SU-DHL-6 (cell line): ENCODE measurements around the gene STX12.
"Not testable (repeated sequence)": the region's sequence is repeated elsewhere in the genome, so short reads cannot be mapped to it uniquely, and the experiment has no call there.

Experiments
- H2AFZ ChIP-seq: fragments of 200-600 bp; sonication (generic); 2 replicates; pipeline ENCODE4 v1.6.1; 2014; ENCODE audit warnings: low read depth, mild to moderate bottlenecking, moderate library complexity, mixed read lengths, antibody characterized with exemption, low read length; ENCODE audit not compliant: severe bottlenecking
- H3F3A ChIP-seq: fragments of 200-600 bp; shearing (Covaris generic); 2 replicates; pipeline ENCODE4 v1.6.0; 2016; ENCODE audit warnings: antibody characterized with exemption, mild to moderate bottlenecking; ENCODE audit not compliant: insufficient read depth
- H3K27ac ChIP-seq: fragments of 200-600 bp; sonication (generic); 2 replicates; pipeline ENCODE4 v1.5.1; 2016; ENCODE audit warnings: low read depth, mild to moderate bottlenecking, low read length, moderate library complexity, mixed read lengths
- H3K27me3 ChIP-seq: fragments of 200-600 bp; sonication (generic), shearing (Covaris generic); 2 replicates; pipeline ENCODE4 v1.6.0; 2014; ENCODE audit warnings: mild to moderate bottlenecking, low read length
- H3K36me3 ChIP-seq: fragments of 200-600 bp; sonication (generic); 2 replicates; pipeline ENCODE4 v1.6.1; 2014; ENCODE audit warnings: mild to moderate bottlenecking, low read length, mixed read lengths
- H3K4me2 ChIP-seq: fragments of 300-600, 200-600 bp; shearing (Covaris generic), sonication (generic); 2 replicates; pipeline ENCODE4 v1.6.0; 2014; ENCODE audit warnings: low read length, low read depth, mild to moderate bottlenecking; ENCODE audit not compliant: poor library complexity, severe bottlenecking
- H3K4me3 ChIP-seq: fragments of 200-600 bp; sonication (generic); 2 replicates; pipeline ENCODE4 v1.5.1; 2014; ENCODE audit warnings: antibody characterized with exemption, low read length, mild to moderate bottlenecking, mixed read lengths; ENCODE audit not compliant: insufficient read depth, poor library complexity, severe bottlenecking
- H3K79me2 ChIP-seq: fragments of 200-600 bp; sonication (generic); 2 replicates; pipeline ENCODE4 v1.6.1; 2014; ENCODE audit warnings: mild to moderate bottlenecking, low read length, moderate library complexity; ENCODE audit not compliant: insufficient read depth
- H3K9ac ChIP-seq: fragments of 200-600 bp; sonication (generic); 2 replicates; pipeline ENCODE4 v1.7.0; 2014; ENCODE audit warnings: mild to moderate bottlenecking, low read length
- H3K9me2 ChIP-seq: fragments of 200-600 bp; sonication (generic); replicated peaks from 2 replicates; pipeline ENCODE4 v1.6.1; 2014; ENCODE audit warnings: low read length; ENCODE audit not compliant: insufficient read depth
- H3K9me3 ChIP-seq: fragments of 200-600 bp; sonication (generic); 2 replicates; pipeline ENCODE4 v1.6.1; 2014; ENCODE audit warnings: low read length, mixed read lengths; ENCODE audit not compliant: insufficient read depth
- H4K20me1 ChIP-seq: fragments of 200-600 bp; sonication (generic); 2 replicates; pipeline ENCODE4 v1.6.1; 2014; ENCODE audit warnings: low read depth, mild to moderate bottlenecking, antibody characterized with exemption, low read length, moderate library complexity, mixed read lengths
- CTCF ChIP-seq: fragments of 200-600 bp; sonication (generic); IDR thresholded peaks from one replicate; pipeline ENCODE4 v1.5.1; 2017; ENCODE audit warnings: antibody characterized with exemption, mild to moderate bottlenecking, low read length, moderate library complexity; ENCODE audit not compliant: insufficient read depth, poor library complexity, severe bottlenecking
- EZH2phosphoT487 ChIP-seq: fragments of 200-600 bp; sonication (generic), shearing (Covaris generic); conservative IDR thresholded peaks from 2 replicates; pipeline ENCODE4 v1.6.1; 2018; ENCODE audit warnings: mild to moderate bottlenecking, antibody characterized with exemption, low read length, moderate library complexity, mixed read lengths

STX12 gene

GRCh38 chr1:27824411-27824810, 51.4 kb downstream of the STX12 start:
- Histone ChIP-seq H3K9ac (no peak overlapping the region), H3K9me3 (no peaks in the 10 kb centered on the region), H3K36me3 (peaks cover 14% of the 10 kb centered on the region; the same call in 1 of the 2 replicates), H2AFZ (no peak overlapping the region), H3K79me2 (no peaks in the 10 kb centered on the region), H3F3A (peaks cover 16% of the 10 kb centered on the region), H4K20me1 (no peaks in the 10 kb centered on the region), H3K9me2 (no peaks in the 10 kb centered on the region), H3K27ac (no peak overlapping the region), H3K4me3 (no peak overlapping the region), H3K4me2 (no peak overlapping the region), H3K27me3 (no peaks in the 10 kb centered on the region)
- TF ChIP-seq EZH2phosphoT487, result no peak

GRCh38 chr1:27829339-27829960, 56.4 kb downstream of the STX12 start:
- Histone ChIP-seq H3K4me2 (peak overlapping the region; percentile 80), H3K36me3 (peaks cover 15% of the 10 kb centered on the region), H3K79me2 (peaks cover 38% of the 10 kb centered on the region), H3K4me3 (peak overlapping the region; percentile 87), H3K9ac (peak overlapping the region; percentile 93; the same call in 1 of the 2 replicates), H3F3A (peaks cover 17% of the 10 kb centered on the region)
- H4K20me1 ChIP-seq, H3K9me3 ChIP-seq, H2AFZ ChIP-seq, H3K27me3 ChIP-seq, H3K27ac ChIP-seq, H3K9me2 ChIP-seq: not testable (repeated sequence)

- Histone ChIP-seq H3K27ac (peak within 1 kb of the TSS; percentile 64), H3K4me3 (peak within 1 kb of the TSS; percentile 87), H3K36me3 (peaks cover 18% of the 10 kb centered on the region), H2AFZ (peak within 1 kb of the TSS; percentile 87), H4K20me1 (no peaks in the 10 kb centered on the region; the same call in 1 of the 2 replicates), H3K4me2 (peak within 1 kb of the TSS; percentile 80), H3K9me3 (no peaks in the 10 kb centered on the region), H3K27me3 (no peaks in the 10 kb centered on the region), H3K79me2 (peaks cover 52% of the 10 kb centered on the region), H3F3A (peaks cover 17% of the 10 kb centered on the region), H3K9me2 (no peaks in the 10 kb centered on the region), H3K9ac (peak within 1 kb of the TSS; percentile 93)
- TF ChIP-seq EZH2phosphoT487 (no peak), CTCF (no peak)
Observed at GRCh38 chr1:27830621-27831440, 57.8 kb downstream of the STX12 start, which contains the start of gene PPP1R8. TSS of gene PPP1R8 (plus strand) at chr1:27830782. CDS start at chr1:27830836, 54 bp downstream.

- Histone ChIP-seq H3K9me3 (no peaks in the 10 kb centered on the region), H3F3A (peaks cover 17% of the 10 kb centered on the region), H3K36me3 (peaks cover 18% of the 10 kb centered on the region), H3K4me2 (peak overlapping the region; percentile 80), H2AFZ (no peak overlapping the region), H4K20me1 (no peaks in the 10 kb centered on the region; the same call in 1 of the 2 replicates), H3K27ac (peak overlapping the region; percentile 64), H3K27me3 (no peaks in the 10 kb centered on the region), H3K79me2 (peaks cover 60% of the 10 kb centered on the region), H3K4me3 (peak overlapping the region; percentile 87), H3K9ac (peak overlapping the region; percentile 93), H3K9me2 (no peaks in the 10 kb centered on the region)
- TF ChIP-seq CTCF (no peak), EZH2phosphoT487 (no peak)
Observed at GRCh38 chr1:27831568-27832410, 58.8 kb downstream of the STX12 start.
